ENCODE measurements around the gene NPR1. TPM values are rescaled to one million over a fixed set of nuclear protein-coding genes. Genes with fewer than 3 reads are reported as not detected.

The NPR1 gene
- total and polyA plus RNA-seq, 2 donors (not counting 3 experiments of a cell fraction or from before 2014, with no cell fraction given), result 9.8 to 13.3 TPM

DNA sequence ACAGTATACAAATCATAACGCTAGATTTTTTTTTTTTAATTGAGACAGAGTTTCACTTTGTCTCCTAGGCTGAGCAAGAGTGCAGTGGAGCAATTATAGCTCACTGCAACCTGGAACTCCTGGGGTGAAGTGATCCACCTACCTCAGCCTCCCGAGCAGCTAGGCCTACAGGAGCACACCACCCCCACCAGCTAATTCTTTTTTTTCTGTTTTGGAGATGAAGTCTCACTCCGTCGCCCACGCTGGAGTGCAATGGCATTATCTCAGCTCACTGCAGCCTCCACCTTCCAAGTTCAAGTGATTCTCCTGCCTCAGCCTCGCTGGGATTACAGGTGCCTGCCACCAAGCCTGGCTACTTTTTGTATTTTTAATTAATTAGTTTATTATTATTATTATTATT is 21.3 kb downstream of the NPR1 start:
- Histone ChIP-seq H3K4me3 (replicated peaks in 1 of 3; ENCODE audit: insufficient read depth in 1 of 3, low read depth in 1 of 3, low read length in 3 of 3) (no peak overlapping the region), H3K9me3 (replicated peaks; ENCODE audit: control insufficient read depth, insufficient read depth, low read length) (no peaks in the 10 kb centered on the region), H3K9me1 (replicated peaks; ENCODE audit: control insufficient read depth, extremely low read depth, insufficient read depth, low read length) (no peaks in the 10 kb centered on the region), H3K27me3 (ENCODE audit: control insufficient read depth in 2 of 2, insufficient read depth in 2 of 2, low read length in 2 of 2) (no peaks in the 10 kb centered on the region), H4K20me1 (replicated peaks; ENCODE audit: control insufficient read depth, extremely low read depth, insufficient read depth, low read length) (no peaks in the 10 kb centered on the region), H3K79me2 (ENCODE audit: control insufficient read depth, insufficient read depth, low read length) (no peaks in the 10 kb centered on the region), H3K9ac (replicated peaks; ENCODE audit: extremely low read depth, insufficient read depth, low read length) (no peak overlapping the region), H3K4me2 (ENCODE audit: insufficient read depth, low read length) (no peak overlapping the region), H2AFZ (ENCODE audit: low read depth, low read length) (no peak overlapping the region), H3K36me3 (ENCODE audit: control insufficient read depth in 2 of 2, extremely low read depth in 1 of 2, insufficient read depth in 2 of 2, low read length in 2 of 2) (no peaks in the 10 kb centered on the region), H3K27ac (ENCODE audit: insufficient read depth, low read depth, low read length) (no peak overlapping the region), H3K4me1 (ENCODE audit: control insufficient read depth, extremely low read depth, insufficient read depth, low read length) (peaks cover 26% of the 10 kb centered on the region)
- dilution Hi-C loops (cut with MboI; ENCODE audit: extremely low pct_ligation_motif_present, low sequenced_read_pairs), result no loop called here
- no peak for FAIRE-seq
- no TSS peak for BruUV-seq (replicated peaks)
- CTCF ChIA-PET, result no interaction called here
- POLR2A ChIA-PET, result no interaction called here
- no peak for DNase-seq (ENCODE audit: low read depth, low spot score)
- intact Hi-C loops (cut with micrococcal nuclease), result loop anchor here (5.0 kb wide), 1 partner anchor 573 kb away; the partner anchor contains the start of gene HAX1
- TF ChIP-seq, protein P1, sequence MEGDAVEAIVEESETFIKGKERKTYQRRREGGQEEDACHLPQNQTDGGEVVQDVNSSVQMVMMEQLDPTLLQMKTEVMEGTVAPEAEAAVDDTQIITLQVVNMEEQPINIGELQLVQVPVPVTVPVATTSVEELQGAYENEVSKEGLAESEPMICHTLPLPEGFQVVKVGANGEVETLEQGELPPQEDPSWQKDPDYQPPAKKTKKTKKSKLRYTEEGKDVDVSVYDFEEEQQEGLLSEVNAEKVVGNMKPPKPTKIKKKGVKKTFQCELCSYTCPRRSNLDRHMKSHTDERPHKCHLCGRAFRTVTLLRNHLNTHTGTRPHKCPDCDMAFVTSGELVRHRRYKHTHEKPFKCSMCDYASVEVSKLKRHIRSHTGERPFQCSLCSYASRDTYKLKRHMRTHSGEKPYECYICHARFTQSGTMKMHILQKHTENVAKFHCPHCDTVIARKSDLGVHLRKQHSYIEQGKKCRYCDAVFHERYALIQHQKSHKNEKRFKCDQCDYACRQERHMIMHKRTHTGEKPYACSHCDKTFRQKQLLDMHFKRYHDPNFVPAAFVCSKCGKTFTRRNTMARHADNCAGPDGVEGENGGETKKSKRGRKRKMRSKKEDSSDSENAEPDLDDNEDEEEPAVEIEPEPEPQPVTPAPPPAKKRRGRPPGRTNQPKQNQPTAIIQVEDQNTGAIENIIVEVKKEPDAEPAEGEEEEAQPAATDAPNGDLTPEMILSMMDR (IDR thresholded peaks at IDR 0.05; ENCODE audit: extremely low read depth in 1 of 2, insufficient read depth in 1 of 2, low read depth in 1 of 2, low read length in 2 of 2), result no peak
- TF ChIP-seq GATA2 (IDR thresholded peaks at IDR 0.05; ENCODE audit: insufficient read depth, insufficient read length, low read depth, low read length) (no peak), MYC (IDR thresholded peaks at IDR 0.05; ENCODE audit: low read depth, low read length) (no peak), EZH2 (IDR thresholded peaks at IDR 0.05; ENCODE audit: borderline replicate concordance, low read depth, low read length, severe bottlenecking) (no peak), FOS (IDR thresholded peaks at IDR 0.05; ENCODE audit: borderline replicate concordance, insufficient read depth, low read length) (no peak), JUN (IDR thresholded peaks at IDR 0.05; ENCODE audit: borderline replicate concordance, insufficient read depth, insufficient read length, low read depth) (no peak)
- TF ChIP-seq, protein P2, sequence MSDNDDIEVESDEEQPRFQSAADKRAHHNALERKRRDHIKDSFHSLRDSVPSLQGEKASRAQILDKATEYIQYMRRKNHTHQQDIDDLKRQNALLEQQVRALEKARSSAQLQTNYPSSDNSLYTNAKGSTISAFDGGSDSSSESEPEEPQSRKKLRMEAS (IDR thresholded peaks at IDR 0.05; ENCODE audit: insufficient read depth, insufficient read length), result no peak
